NCI-H2196 (cell line): ENCODE data around the gene B4GALNT4.
"Not testable (repeated sequence)": the region's sequence is repeated elsewhere in the genome, so short reads cannot be mapped to it uniquely, and the experiment has no call there.

Source experiments
- DNase-seq: peaks from one replicate; lab custom pipeline; 2025; ENCODE audit not compliant: unreplicated experiment; lab: John Stamatoyannopoulos, UW

B4GALNT4 gene

DNA sequence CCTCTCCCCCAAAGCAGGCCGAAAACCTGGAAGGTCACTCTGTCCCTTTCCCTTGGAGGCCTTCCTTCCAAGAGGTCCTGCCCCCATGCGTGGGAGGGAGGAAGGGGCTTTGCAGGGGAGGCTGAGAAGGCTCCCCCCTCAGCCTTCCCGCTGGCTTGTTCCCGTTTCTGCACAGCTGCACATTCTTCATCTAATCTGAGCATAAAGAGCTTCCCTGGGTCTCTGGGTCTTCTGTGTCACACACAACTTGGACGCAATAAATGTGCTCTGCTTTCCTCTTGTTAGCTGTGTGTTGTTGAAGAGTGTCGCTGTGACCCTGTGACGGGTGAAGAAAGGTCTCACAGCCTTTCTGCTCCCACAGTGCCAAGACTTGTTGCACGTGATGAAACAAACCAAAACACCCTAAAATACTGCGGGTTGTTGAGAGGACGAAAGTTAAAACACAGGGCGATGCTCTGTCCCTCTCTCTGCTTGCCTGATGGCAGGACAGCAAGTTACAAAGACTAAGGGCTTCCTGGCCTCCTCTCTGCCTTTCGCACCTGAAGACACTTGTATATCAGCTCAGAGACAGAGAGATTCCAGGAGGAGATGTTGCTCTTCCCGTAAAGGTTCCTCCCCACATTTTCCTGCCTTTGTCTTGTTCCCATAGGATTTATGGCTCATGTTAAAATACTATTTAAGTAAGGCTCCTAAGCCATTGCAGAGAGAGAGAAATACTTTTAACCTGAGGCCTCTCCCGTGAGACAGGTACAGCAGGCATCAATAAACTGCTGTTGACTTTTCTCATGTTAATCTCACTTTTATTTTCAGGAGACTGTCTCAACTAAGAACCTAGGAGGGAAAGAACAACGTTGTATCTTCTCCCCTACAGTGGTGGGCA lies 33.3 kb upstream of the B4GALNT4 start:
- DNase-seq, result no peak

DNA sequence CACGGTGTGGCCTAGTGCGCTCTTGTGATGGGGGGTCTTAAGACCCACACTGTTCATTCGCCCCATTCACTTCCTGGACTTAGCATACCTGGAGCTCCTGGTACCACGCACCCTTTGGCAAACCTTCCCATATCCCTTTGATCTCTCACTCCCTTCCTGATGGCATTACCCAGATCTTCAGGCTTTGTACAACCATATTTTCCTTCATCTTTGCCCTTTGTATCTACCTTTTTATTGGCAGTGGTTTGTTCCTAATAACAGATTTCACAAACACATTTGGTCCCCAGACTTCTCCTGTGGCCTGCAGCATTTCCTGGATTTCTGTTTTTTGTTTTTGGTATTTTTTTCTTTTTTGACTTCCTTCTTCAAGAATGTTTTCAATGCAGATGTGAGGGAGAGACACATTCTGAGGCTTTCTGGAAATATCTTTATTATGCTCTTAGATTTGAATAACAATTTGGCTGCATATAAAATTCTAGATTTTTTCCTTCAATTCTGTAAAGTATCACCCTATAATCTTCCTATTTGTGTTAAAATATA lies 32.6 kb upstream of the B4GALNT4 start:
- no peak for DNase-seq

DNA sequence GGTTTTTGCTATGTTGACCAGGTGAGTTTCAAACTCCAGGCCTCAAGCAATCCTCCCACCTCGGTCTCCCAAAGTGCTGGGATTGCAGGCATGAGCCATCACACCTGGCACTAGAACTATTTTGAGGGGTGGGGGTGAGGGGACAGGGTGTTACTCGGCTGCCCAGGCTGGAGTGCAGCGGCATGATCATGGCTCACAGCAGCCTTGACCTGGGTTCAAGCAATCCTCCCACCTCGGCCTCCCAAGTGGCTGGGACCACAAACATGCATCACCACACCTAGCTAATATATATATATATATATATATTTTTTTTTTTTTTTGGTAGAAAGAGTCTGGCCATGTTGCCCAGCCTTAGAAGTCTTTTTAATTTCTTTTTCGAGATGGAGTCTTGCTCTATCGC lies 31.6 kb upstream of the B4GALNT4 start:
- DNase-seq, result no peak

DNA sequence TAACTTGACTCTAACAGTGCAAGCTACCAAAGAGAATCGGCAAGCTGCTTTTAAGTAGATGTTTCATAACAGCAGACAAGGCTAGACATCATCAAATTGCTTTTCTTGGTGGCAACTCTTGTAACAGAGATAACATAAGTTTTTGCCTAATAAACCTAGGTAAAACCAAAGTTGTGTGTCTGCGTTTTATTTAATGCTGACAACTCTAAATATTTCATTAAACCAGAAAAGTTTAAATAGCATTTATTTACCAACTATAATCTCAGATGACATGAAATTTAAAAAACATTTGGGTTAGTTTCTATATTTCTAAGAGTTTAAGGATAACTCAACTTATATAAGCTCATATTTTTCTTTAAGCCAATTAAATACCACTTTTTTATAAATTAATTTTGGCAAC lies 29.3 kb upstream of the B4GALNT4 start:
- no peak for DNase-seq

DNA sequence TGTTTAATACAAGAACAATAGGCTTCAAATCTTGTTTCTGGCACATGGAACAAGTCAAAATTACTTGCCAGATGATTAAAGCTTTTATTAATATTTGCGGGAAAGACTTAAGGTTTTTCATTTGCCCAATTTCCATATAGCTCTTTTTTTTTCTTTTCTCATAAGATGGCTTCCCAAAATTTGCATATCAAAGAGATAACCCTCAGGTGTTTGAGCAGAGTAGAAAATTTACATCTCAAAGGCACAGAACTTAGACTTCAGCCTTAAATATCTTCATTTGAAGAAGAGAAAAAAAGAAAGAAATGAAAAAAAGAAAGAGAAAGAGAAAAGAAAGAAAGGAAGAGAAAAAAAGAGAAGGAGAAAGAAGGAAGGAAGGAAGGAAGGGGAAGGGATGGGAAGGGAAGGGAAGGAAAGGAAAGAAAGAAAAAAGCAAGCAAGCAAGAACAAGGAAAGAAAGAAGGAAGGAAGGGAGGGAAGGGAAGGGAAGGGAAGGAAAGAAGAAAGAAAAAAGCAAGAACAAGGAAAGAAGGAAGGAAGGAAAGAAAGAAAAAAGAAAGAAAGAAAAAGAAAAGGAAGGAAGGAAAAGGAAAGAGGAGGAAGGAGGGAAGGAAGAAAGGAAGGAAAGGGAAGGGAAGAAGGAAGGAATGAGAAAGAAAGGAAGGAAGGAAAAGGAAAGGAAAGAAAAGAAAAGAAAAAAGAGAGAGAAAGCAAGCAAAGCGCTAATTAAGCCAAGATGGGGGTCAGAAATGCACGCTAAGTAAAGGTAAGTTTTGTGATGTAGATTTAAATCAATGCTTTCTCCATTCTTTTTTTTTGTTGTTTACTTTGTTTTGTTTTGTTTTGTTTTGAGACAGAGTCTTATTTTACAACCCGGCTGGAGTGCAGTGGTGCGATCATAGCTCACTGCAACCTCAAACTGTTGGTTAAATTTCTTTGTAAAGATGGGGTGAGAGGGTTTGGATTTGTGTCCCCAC lies 28.5 kb upstream of the B4GALNT4 start:
- DNase-seq, result no peak

DNA sequence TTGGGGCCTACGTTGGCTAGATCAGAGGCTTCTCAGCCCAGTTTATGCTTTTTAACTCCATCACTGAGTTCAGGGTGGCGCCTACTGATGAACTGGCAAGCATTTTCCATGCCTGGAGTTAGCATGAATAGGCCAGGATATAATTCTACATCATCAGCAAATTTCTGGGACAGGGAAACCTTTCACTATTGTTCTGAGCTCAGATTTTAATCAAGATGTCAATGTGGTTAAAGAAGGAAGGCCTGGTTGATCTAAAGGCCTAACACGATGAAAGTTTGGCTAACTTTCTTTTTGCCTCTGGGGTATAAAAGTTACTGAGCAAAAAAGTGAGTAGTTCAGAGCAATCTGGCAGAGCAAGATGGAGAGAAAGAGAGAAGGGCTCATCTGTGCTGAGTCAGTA lies 27.0 kb upstream of the B4GALNT4 start:
- DNase-seq, result no peak

- no peak for DNase-seq
Observed at GRCh38 chr11:344836-345578, 24.3 kb upstream of the B4GALNT4 start.

DNA sequence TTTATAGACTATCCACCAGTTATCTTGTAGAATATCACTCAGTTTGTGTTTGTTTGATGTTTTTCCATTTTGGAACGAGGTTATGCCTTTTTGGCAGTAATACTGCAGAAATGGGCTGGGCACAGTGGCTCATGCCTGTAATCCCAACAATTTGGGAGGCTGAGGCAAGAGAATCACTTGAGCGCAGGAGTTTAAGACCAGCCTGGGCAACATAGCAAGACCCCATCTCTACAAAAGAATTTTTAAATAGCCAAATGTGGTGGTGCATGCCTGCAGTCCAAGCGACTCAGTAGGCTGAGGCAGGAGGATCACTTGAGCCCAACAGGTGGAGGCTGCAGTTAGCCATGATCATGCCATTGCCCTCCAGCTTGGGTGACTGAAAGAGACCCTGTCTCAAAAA lies 22.8 kb upstream of the B4GALNT4 start:
- DNase-seq, result no peak

- DNase-seq, result not testable (repeated sequence)
Observed at GRCh38 chr11:349270-349954, 19.9 kb upstream of the B4GALNT4 start.

DNA sequence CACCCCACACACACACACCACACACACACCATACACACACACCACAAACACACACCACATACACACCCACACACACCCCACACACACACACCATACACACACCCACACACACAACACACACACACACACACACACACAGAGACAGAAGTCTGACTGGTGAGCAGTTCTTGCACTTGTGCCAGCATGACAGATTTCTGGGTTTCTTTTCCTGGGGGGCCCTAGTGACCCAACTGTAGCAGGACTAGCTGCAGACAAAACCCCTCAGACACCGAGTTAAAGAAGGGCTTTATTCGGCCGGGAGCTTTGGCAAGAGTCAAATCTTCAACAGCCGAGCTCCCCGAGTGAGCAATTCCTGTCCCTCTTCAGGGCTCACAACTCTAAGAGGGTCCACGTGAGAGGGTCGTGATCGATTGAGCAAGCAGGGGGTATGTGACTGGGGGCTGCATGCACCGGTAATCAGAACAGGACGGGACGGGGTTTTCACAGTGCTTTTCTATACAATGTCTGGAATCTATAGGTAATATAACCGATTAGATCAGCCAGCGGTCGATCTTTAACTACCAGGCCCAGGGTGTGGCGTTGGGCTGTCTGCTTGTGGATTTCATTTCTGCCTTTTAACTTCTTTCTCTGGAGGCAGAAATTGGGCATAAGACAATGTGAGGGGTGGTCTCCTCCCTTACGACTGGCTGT lies 19.1 kb upstream of the B4GALNT4 start:
- not testable (repeated sequence) for DNase-seq

- no peak for DNase-seq
Observed at GRCh38 chr11:350723-351255, 18.5 kb upstream of the B4GALNT4 start.

DNA sequence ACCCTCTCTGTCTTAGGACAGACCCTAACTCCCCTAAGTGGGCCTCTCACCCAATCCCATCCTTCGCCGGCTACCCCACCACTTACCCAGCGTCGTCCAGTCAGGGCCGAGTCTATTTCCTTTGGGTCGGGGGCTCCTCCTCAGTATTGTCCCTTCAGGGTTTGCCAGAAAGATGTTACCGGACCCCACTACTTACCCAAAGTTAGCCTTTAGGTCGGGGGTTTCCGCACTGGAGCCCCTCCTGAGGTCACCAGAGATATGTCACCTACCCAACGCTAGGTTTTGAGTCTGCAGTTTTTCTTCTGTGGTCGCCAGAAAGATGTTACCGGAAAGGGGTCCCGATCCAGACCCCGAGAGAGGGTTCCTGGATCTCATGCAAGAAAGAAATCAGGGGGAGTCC lies 17.9 kb upstream of the B4GALNT4 start:
- no peak for DNase-seq

DNA sequence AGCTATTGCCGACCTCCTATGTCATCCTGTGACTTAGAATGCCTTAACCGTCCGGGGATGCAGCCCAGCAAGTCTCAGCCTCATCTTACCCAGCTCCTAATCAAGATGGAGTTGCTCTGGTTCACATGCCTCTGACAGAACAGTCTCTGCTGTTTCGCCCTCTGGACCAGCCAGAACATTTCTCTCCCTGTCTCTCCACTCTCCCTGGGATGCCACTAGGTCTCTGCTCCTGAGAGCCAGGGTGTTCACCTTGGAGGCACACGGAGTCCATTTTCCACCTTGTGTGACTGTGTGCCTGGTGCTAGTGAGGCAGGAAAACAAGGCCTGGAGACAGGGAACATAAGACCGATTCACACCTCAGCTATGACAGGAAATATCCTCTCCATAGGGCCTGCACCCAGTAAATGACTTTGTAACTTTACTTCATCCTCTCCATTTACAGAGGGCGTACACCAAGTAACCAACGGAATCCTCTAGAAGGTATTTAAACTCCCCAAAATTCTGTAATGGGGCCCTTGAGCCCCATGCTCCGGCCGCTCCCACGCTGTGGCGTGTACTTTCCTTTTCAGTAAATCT lies 16.8 kb upstream of the B4GALNT4 start:
- no peak for DNase-seq

- peak; percentile 54 for DNase-seq
Observed at GRCh38 chr11:353179-353873, 16.0 kb upstream of the B4GALNT4 start.

DNA sequence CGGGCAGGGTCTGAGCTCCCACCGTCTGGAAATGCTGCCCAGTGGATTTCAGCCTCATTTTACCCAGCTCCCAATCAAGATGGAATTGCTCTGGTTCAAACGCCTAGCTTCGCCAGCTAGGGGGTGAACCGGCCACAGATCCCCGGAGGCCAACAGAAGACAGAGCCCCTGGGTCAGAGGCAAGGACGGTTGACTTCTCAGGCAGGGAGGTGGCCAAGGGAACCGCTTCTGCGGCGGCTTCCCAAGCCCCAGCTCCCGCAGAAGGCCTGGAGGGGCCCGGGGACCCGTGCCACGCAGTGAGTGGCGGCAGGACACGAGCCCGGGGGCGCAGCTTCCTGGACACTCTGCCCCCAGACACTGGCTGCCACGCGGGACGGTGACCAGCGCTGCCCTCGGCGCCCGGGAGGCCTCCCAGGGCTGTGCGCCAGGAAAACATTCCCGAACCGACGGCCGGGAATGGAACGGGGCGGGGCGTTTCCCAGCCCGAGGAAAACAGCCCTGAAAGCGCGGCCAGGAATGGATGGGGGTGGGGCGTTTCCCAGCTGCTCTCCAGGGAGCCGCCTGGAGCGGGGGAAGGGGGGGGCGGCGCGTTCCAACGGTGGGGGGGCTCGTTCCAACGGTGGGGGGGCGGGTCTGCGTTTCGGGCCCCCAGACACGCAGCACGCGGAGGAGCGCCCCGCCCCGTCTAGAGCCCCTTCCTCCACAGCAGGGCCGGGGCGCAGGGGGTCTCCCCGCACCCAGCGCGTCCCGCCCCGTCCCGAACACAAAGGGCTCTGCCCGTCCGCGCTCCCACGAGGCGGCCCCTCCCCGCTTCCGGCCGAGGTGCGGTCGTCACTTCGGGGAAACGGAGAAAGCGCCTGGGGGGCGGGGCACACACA lies 13.5 kb upstream of the B4GALNT4 start:
- peak; percentile 83 for DNase-seq

- DNase-seq, result no peak
Observed at GRCh38 chr11:356610-357009, 12.7 kb upstream of the B4GALNT4 start.

- DNase-seq, result no peak
Observed at GRCh38 chr11:357582-357981, 11.7 kb upstream of the B4GALNT4 start.
